Measurements from ENCODE around the gene CHGA. TPM values are rescaled to one million over a fixed set of nuclear protein-coding genes. Genes with fewer than 3 reads are reported as not detected.

CHGA gene
- total RNA-seq, 1 experiment from 2014 or later: not detected

DNA sequence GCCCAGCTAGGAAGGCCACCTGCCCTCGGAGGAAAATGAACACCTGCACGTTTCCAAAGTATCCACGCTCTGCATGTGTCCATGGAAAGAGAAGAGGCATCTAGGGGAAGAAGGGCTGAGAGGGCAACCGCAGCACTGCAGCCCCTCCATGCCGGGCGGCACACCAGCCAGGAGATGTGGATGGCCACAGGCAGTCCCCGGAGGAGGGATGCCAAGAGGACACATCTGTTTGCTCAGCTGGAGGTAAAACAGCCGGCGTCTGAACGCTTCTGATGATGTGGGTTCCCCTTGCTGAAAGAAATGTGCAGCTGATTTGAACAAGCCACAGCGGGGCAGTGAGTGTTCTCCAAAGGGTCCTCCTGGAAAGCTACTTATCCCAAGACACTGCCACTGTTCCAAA lies 34.0 kb downstream of the CHGA start:
- ChIA-PET CTCF (no interaction called here), POLR2A (no interaction called here), RAD21 (ENCODE audit: low non-redundant PET in 1 of 2, low total read pairs in 2 of 2, uncharacterized antibody in 2 of 2, unreplicated experiment in 2 of 2) (no interaction called here)
- no peaks in the 10 kb centered on the region for H3K9me2 ChIP-seq (ENCODE audit: insufficient read depth)
- H3K36me3 ChIP-seq (ENCODE audit: control insufficient read depth in 1 of 2, insufficient read depth in 2 of 2, low read length in 2 of 2): peaks cover 0 to 5% of the 10 kb centered on the region in 2 experiments; a peak in 2 of 4 replicates
- H2AFZ ChIP-seq (ENCODE audit: low read depth, low read length, poor library complexity, severe bottlenecking): no peak overlapping the region
- peaks cover 12 to 18% of the 10 kb centered on the region in 2 experiments for H3K4me1 ChIP-seq (ENCODE audit: control insufficient read depth in 1 of 2, insufficient read depth in 2 of 2, low read length in 2 of 2)
- DNase-seq (ENCODE audit: low read depth, low spot score) (no peak), ATAC-seq (no peak)
- BruUV-seq (replicated peaks): no TSS peak
- no peaks in the 10 kb centered on the region for H4K20me1 ChIP-seq (ENCODE audit: insufficient read depth)
- H3K4me3 ChIP-seq (replicated peaks in 1 of 2; ENCODE audit: low read depth in 1 of 2, low read length in 2 of 2): no peak overlapping the region
- no peaks in the 10 kb centered on the region for H3K79me2 ChIP-seq (ENCODE audit: insufficient read depth, low read length)
- no peak overlapping the region for H3K9ac ChIP-seq (ENCODE audit: low read length)
- no peak overlapping the region for H3K4me2 ChIP-seq (ENCODE audit: low read length)
- no peaks in the 10 kb centered on the region for H3K9me3 ChIP-seq (ENCODE audit: control insufficient read depth in 1 of 2, insufficient read depth in 1 of 2, low read depth in 1 of 2, low read length in 2 of 2)
- intact Hi-C loops (cut with micrococcal nuclease): loop anchor here (10.0 kb wide), 1 partner anchor 948 kb away; no protein-coding TSS in a partner anchor
- no peak for TF ChIP-seq CBX3 (IDR thresholded peaks at IDR 0.05; ENCODE audit: low read depth)
- TF ChIP-seq ZNF274 (IDR thresholded peaks at IDR 0.05; ENCODE audit: low read depth, low read length): no peak
- no peak for TF ChIP-seq ZBTB33 (IDR thresholded peaks at IDR 0.05; ENCODE audit: extremely low read depth, insufficient replicate concordance, low read length)
- TF ChIP-seq RAD21 (IDR thresholded peaks at IDR 0.05; ENCODE audit: low read depth): no peak
- TF ChIP-seq ATF3 (IDR thresholded peaks at IDR 0.05): no peak
- TF ChIP-seq, protein P1, sequence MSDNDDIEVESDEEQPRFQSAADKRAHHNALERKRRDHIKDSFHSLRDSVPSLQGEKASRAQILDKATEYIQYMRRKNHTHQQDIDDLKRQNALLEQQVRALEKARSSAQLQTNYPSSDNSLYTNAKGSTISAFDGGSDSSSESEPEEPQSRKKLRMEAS (IDR thresholded peaks at IDR 0.05): no peak
- no peak for TF ChIP-seq CEBPB (IDR thresholded peaks at IDR 0.05; ENCODE audit: low read depth)
- TF ChIP-seq JUND (IDR thresholded peaks at IDR 0.05): no peak
- no peak for TF ChIP-seq SRF (IDR thresholded peaks at IDR 0.05; ENCODE audit: low read depth)
- TF ChIP-seq ZFX (IDR thresholded peaks at IDR 0.05): no peak
- TF ChIP-seq FOSL1 (IDR thresholded peaks at IDR 0.05; ENCODE audit: low read depth): no peak
- H3K27me3 ChIP-seq (ENCODE audit: insufficient read depth, low read length): no peaks in the 10 kb centered on the region
- no peak overlapping the region for H3K27ac ChIP-seq (ENCODE audit: low read depth, low read length)

Measured in HCT116 (cell line).